ENCODE data around the gene CA12. TPM values are rescaled to one million over a fixed set of nuclear protein-coding genes. Genes with fewer than 3 reads are reported as not detected.

Gene CA12
- total RNA-seq, 2 donors from 2014 or later: 0.15 to 1.0 TPM

DNA sequence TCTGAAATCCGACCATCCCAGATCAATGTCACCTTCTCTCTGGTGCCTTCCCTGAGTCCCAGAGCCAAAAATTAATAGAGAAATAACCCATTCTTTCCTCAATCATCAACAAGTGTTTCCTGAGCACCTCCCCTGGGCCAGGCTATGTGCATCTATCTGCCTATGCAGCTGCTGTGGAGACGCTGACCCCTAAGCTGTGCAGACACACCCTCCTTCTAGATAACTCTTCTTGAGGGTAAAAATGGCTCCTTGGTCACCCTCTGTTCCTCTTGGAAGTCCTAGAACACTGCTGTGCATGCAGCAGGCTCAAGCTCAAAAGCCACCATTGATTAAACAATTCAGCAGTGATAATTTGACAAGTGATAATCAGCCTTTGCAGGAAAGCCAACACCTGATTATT is 18.4 kb downstream of the CA12 start:
- Mint-ChIP-seq H3K4me1 (no peaks in the 10 kb centered on the region), H3K9me3 (no peaks in the 10 kb centered on the region), H3K36me3 (ENCODE audit: low read depth) (no peaks in the 10 kb centered on the region), H3K27ac (no peak overlapping the region), H3K27me3 (peaks cover 12% of the 10 kb centered on the region), H3K4me3 (no peak overlapping the region)
- ATAC-seq (replicated peaks): no peak

DNA sequence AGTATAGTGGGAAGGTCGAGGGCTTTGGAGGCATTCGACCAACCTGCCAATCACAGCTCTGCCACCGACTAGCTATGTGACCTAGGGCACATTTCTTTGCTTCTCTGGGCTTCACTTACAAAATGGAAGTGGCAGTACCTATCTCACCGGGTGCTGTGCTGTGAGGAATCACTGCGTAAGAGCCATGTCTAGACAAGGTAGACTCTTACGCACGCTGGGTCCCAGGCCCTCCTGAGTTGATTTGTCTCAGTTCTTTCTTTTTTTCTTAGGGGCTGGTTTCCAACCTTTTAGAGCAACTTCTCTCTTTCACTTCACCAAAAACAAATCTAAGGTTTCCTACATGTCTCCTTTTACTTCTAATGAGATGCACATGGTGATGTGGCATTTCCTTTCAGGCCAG is 18.8 kb downstream of the CA12 start:
- Mint-ChIP-seq H3K9me3 (no peaks in the 10 kb centered on the region), H3K4me1 (no peaks in the 10 kb centered on the region), H3K36me3 (ENCODE audit: low read depth) (no peaks in the 10 kb centered on the region), H3K27ac (no peak overlapping the region), H3K27me3 (peaks cover 12% of the 10 kb centered on the region), H3K4me3 (no peak overlapping the region)
- ATAC-seq (replicated peaks): no peak

DNA sequence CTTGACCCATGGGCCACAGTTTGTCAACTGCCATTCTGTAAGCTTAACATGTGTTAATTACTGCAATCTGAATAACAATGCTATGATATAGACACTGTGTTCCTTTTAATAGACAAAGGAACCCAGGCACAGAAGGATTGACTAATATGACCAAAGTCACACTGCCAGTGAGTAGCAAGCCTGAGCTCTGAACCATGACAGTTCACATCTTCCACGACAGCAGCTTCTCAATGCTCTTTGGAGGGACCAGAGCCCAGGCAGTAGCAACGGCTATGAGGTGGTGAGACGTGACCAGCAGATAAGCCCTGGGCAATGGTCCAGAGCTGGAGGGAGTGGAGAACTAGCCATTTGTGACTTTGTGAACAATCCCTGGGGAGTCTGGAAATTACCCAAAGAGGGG is 19.4 kb downstream of the CA12 start:
- no peak overlapping the region for H3K4me3 Mint-ChIP-seq
- no peaks in the 10 kb centered on the region for H3K9me3 Mint-ChIP-seq
- H3K27ac Mint-ChIP-seq: no peak overlapping the region
- ATAC-seq (replicated peaks): no peak
- H3K27me3 Mint-ChIP-seq: peaks cover 12% of the 10 kb centered on the region
- no peaks in the 10 kb centered on the region for H3K4me1 Mint-ChIP-seq
- no peaks in the 10 kb centered on the region for H3K36me3 Mint-ChIP-seq (ENCODE audit: low read depth)

GRCh38 chr15:63360170-63360569 is 21.5 kb downstream of the CA12 start:
- Mint-ChIP-seq H3K9me3 (no peaks in the 10 kb centered on the region), H3K4me1 (no peaks in the 10 kb centered on the region), H3K36me3 (ENCODE audit: low read depth) (no peaks in the 10 kb centered on the region), H3K4me3 (no peak overlapping the region), H3K27ac (no peak overlapping the region), H3K27me3 (peaks cover 12% of the 10 kb centered on the region)
- ATAC-seq (replicated peaks): no peak

- Mint-ChIP-seq H3K4me3 (no peak overlapping the region), H3K27ac (no peak overlapping the region), H3K4me1 (no peaks in the 10 kb centered on the region), H3K9me3 (no peaks in the 10 kb centered on the region), H3K36me3 (ENCODE audit: low read depth) (no peaks in the 10 kb centered on the region), H3K27me3 (peaks cover 12% of the 10 kb centered on the region)
- no peak for ATAC-seq (replicated peaks)
These were observed 23.2 kb downstream of the CA12 start for GRCh38 chr15:63358241-63359029.

DNA sequence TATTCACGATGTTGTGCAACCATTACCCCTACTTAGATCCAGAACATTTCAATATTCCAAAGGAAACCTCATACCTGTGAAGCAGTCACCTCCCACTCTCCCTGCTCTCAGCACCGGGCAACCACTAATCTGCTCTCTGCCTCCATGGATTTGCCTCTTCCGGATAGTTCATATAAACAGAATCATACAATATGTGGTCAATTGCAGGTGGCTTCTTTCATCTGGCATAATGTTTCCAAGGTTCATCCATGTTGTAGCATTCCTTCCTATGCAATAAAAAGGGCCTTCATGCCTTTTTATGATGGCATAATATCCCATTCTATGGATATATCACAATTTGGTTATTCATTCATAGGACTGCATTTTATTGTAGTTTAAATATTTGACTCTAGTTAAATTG is 23.9 kb downstream of the CA12 start:
- Mint-ChIP-seq H3K4me1 (no peaks in the 10 kb centered on the region), H3K4me3 (no peak overlapping the region), H3K36me3 (ENCODE audit: low read depth) (no peaks in the 10 kb centered on the region), H3K9me3 (no peaks in the 10 kb centered on the region), H3K27ac (no peak overlapping the region), H3K27me3 (peaks cover 12% of the 10 kb centered on the region)
- no peak for ATAC-seq (replicated peaks)

DNA sequence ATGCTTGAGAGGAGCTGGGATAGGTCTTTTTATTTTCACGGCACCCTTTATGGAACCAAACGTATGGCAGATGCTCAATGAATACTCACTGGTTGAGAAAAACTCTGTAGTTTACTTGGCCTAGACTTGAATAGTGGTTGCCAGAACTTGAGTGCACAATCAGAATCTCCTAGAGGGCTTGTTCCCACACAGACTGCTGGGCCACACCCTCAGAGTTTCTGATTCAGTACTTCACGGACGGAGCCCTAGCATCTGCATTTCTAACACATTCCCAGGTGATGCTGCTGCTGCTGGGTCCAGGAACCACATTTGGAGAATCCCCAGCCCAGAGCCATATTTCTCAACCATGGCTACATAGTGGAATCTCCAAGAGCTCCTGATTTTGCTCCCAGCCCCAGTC is 24.6 kb downstream of the CA12 start:
- no peak overlapping the region for H3K4me3 Mint-ChIP-seq

DNA sequence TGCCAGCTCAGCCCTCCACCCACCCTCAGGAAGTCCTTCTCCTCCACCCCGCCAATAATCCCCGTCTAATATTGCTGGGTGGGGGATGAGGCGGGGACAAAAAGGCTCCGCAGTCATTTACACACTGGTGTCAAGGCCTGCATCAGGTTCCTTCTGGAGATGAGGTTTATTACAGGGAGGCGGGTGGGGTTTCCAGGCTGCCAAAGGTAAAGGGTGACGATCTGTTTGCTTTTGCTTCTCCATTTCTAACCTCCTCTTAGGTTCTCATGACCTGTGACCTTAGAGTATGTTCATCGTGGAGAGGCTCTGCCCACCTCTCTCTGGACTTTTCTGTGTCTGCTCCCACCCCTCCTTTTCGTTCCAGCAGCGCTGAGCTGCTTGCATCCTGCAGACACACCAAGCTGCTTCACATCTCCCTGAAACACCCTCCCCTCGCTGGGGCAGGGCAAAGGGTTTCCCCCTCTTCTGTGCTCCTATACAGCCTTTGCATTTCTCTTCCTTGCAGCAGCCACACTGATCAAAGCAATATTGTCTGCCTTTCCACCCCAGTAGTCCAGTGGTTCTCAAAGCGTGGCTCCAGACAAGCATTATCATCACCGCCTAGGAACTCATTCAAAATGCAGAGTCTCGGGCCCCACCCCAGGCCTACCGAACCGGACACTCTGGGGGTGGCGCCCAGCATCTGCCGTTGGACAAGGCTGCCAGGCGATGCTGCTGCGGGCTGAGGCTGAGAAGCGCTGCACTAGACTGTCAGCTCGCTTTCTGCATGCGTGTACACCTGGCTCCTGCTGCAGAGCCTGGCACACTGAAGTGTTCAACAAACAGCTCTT is 26.6 kb downstream of the CA12 start:
- ATAC-seq (replicated peaks): no peak
- Mint-ChIP-seq H3K27me3 (peaks cover 4% of the 10 kb centered on the region), H3K27ac (peak overlapping the region; percentile 32), H3K9me3 (no peaks in the 10 kb centered on the region), H3K36me3 (ENCODE audit: low read depth) (no peaks in the 10 kb centered on the region), H3K4me1 (no peaks in the 10 kb centered on the region), H3K4me3 (no peak overlapping the region)

More for the DNA sequence above, 24.6 kb downstream of the CA12 start:
- ATAC-seq (replicated peaks): no peak
- H3K36me3 Mint-ChIP-seq (ENCODE audit: low read depth): no peaks in the 10 kb centered on the region
- H3K9me3 Mint-ChIP-seq: no peaks in the 10 kb centered on the region
- peaks cover 12% of the 10 kb centered on the region for H3K27me3 Mint-ChIP-seq
- H3K27ac Mint-ChIP-seq: no peak overlapping the region
- no peaks in the 10 kb centered on the region for H3K4me1 Mint-ChIP-seq

DNA sequence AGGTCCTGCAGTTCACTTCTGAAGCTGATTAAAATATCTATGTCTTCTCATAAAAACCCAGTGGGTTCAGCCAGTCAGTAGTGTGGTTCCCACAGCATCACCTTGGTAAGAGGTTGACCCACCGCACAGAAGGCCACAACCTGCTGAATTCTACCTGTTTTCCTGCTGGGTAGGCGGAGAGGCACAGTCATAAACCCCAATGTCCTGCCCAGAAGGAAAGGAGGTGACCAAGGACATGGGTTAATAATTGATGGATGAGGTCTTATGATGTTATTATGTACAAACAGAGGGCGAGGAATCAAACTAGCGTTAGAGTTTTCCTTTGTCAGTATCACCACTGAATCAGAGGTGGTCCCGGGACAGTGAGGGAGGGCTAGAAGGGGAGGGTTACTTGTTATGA is 27.8 kb downstream of the CA12 start:
- Mint-ChIP-seq H3K4me1 (no peaks in the 10 kb centered on the region), H3K27ac (no peak overlapping the region), H3K36me3 (ENCODE audit: low read depth) (no peaks in the 10 kb centered on the region), H3K4me3 (no peak overlapping the region), H3K27me3 (no peaks in the 10 kb centered on the region), H3K9me3 (no peaks in the 10 kb centered on the region)
- no peak for ATAC-seq (replicated peaks)

GRCh38 chr15:63353261-63353660 is 28.4 kb downstream of the CA12 start:
- H3K4me1 Mint-ChIP-seq: no peaks in the 10 kb centered on the region
- H3K9me3 Mint-ChIP-seq: no peaks in the 10 kb centered on the region
- no peaks in the 10 kb centered on the region for H3K36me3 Mint-ChIP-seq (ENCODE audit: low read depth)
- H3K27ac Mint-ChIP-seq: no peak overlapping the region
- H3K4me3 Mint-ChIP-seq: no peak overlapping the region
- H3K27me3 Mint-ChIP-seq: no peaks in the 10 kb centered on the region
- no peak for ATAC-seq (replicated peaks)

DNA sequence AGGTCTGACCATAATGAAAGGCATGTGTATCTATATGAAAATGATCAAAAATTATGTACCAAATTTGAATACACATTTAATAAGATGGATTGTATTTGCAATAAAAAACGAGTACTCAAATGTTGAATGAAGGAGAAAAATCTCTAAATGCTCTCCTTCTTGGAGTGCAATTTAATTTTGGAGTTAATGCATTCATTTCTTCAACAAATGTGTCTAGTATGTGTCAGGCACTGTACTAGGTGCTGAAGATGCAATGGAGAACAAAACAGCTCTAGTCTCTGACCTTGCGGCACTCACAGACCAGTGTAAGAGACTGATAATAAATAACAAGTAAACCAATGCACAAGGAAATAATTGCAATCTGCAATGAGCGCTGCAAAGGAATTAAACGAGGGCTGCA is 28.8 kb downstream of the CA12 start:
- no peak for ATAC-seq (replicated peaks)
- Mint-ChIP-seq H3K9me3 (no peaks in the 10 kb centered on the region), H3K27ac (no peak overlapping the region), H3K4me1 (no peaks in the 10 kb centered on the region), H3K27me3 (no peaks in the 10 kb centered on the region), H3K36me3 (ENCODE audit: low read depth) (no peaks in the 10 kb centered on the region), H3K4me3 (no peak overlapping the region)

DNA sequence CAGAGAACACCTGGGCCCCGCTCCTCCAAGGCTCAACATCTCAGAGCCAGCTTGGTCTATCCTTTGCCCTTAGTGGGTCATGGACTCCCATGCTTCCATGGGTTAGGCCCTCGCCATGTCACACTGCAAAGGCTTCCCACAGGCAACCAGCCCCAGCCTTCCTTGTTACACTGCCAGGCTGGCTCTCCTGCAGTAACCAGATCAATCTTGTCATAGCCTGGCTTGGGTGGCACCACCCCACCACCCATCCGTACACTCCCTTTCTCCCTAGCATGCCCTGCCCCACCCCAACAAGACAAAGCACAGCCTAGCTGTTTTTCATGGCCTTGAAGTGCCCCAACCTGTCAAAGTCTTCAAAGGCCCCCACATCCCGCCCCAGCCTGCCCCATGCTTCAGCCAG is 30.5 kb downstream of the CA12 start:
- no peaks in the 10 kb centered on the region for H3K9me3 Mint-ChIP-seq
- ATAC-seq (replicated peaks): no peak
- no peaks in the 10 kb centered on the region for H3K27me3 Mint-ChIP-seq
- no peak overlapping the region for H3K4me3 Mint-ChIP-seq
- no peaks in the 10 kb centered on the region for H3K4me1 Mint-ChIP-seq
- H3K36me3 Mint-ChIP-seq (ENCODE audit: low read depth): no peaks in the 10 kb centered on the region
- no peak overlapping the region for H3K27ac Mint-ChIP-seq

DNA sequence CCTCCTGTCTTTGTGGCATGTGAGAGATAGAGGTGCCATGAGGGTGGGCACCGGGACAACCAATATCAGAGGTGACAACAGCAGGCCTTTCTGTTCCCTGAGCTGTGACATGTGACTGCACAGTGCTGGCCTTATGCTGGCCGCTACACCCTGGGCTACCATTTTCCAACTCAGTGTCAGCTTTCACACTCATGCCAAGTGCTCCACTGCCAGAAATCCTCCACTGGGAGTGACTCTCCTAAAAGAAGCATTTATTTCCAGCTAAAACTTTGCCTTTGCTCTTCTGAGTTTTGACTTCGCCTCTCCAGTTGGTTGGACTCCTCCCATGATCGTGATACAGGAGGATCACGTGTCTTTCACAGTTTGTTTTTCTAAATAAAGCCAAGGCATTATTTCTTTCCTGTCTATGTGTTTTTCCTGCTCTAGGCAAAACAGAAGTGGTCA is 31.4 kb downstream of the CA12 start:
- Mint-ChIP-seq H3K27me3 (no peaks in the 10 kb centered on the region), H3K9me3 (no peaks in the 10 kb centered on the region), H3K27ac (no peak overlapping the region), H3K4me3 (no peak overlapping the region), H3K36me3 (ENCODE audit: low read depth) (no peaks in the 10 kb centered on the region), H3K4me1 (no peaks in the 10 kb centered on the region)
- no peak for ATAC-seq (replicated peaks)

GRCh38 chr15:63349621-63350020 is 32.0 kb downstream of the CA12 start:
- Mint-ChIP-seq H3K9me3 (no peaks in the 10 kb centered on the region), H3K36me3 (ENCODE audit: low read depth) (no peaks in the 10 kb centered on the region), H3K4me3 (no peak overlapping the region), H3K27me3 (peaks cover 5% of the 10 kb centered on the region), H3K4me1 (no peaks in the 10 kb centered on the region), H3K27ac (no peak overlapping the region)
- ATAC-seq (replicated peaks): no peak

- no peaks in the 10 kb centered on the region for H3K9me3 Mint-ChIP-seq
- ATAC-seq (replicated peaks): no peak
- H3K4me3 Mint-ChIP-seq: no peak overlapping the region
- H3K27me3 Mint-ChIP-seq: peaks cover 6% of the 10 kb centered on the region
- H3K4me1 Mint-ChIP-seq: no peaks in the 10 kb centered on the region
- no peaks in the 10 kb centered on the region for H3K36me3 Mint-ChIP-seq (ENCODE audit: low read depth)
- H3K27ac Mint-ChIP-seq: no peak overlapping the region
These were observed 32.5 kb downstream of the CA12 start for GRCh38 chr15:63349156-63349555.
